Stimulated activated CD4-positive, alpha-beta T cell treated with anti-CD3 and anti-CD28 coated beads, Interleukin-15, amount 100 ng/mL, for 24 hours (primary cell): ENCODE results near the gene XRCC1.
"Not testable (repeated sequence)": the region's sequence is repeated elsewhere in the genome, so short reads cannot be mapped to it uniquely, and the experiment has no call there.

ENCODE experiments used
- DNase-seq: peaks from one replicate; pipeline ENCODE4 v3.0.0-alpha.2; 2020

XRCC1 gene, protein sequence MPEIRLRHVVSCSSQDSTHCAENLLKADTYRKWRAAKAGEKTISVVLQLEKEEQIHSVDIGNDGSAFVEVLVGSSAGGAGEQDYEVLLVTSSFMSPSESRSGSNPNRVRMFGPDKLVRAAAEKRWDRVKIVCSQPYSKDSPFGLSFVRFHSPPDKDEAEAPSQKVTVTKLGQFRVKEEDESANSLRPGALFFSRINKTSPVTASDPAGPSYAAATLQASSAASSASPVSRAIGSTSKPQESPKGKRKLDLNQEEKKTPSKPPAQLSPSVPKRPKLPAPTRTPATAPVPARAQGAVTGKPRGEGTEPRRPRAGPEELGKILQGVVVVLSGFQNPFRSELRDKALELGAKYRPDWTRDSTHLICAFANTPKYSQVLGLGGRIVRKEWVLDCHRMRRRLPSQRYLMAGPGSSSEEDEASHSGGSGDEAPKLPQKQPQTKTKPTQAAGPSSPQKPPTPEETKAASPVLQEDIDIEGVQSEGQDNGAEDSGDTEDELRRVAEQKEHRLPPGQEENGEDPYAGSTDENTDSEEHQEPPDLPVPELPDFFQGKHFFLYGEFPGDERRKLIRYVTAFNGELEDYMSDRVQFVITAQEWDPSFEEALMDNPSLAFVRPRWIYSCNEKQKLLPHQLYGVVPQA

GRCh38 chr19:43575156-43575950 lies at the start of gene XRCC1, which contains the start of gene PINLYP:
Gene XRCC1 (minus strand): TSS chr19:43575527. CDS start chr19:43575458, 69 bp downstream.
Gene PINLYP (plus strand): TSS chr19:43575801. CDS start chr19:43577192, 1,391 bp downstream.
- peak; percentile 98 for DNase-seq

- peak; percentile 92 for DNase-seq
These were observed 49.6 kb upstream of the XRCC1 start for GRCh38 chr19:43624933-43625332.

GRCh38 chr19:43623889-43624670 lies 48.8 kb upstream of the XRCC1 start:
- DNase-seq, result peak; percentile 41

DNA sequence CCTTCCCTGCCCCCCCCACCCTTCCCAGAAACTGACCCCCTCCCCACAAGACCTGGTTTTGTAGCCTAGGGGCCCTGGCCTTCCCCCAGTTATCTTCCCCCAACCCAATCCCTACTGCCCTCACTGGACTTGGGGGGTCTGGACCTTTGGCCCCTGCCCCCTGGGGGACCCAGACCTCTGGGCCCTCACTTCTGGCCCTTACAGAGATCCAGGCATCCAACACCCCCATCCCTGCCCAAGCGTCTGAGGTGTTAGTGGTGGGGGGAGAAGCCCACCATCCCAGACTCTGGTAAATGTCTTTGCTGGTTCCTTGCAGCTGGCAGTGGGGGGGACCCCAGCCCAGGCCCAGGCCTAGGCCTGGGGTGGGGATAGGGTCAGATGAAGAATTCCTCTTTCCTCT lies 47.6 kb upstream of the XRCC1 start:
- DNase-seq, result no peak

GRCh38 chr19:43622070-43622469 lies 46.7 kb upstream of the XRCC1 start:
- DNase-seq, result no peak

- DNase-seq, result no peak
These were observed 45.0 kb upstream of the XRCC1 start for GRCh38 chr19:43620061-43621001.

DNA sequence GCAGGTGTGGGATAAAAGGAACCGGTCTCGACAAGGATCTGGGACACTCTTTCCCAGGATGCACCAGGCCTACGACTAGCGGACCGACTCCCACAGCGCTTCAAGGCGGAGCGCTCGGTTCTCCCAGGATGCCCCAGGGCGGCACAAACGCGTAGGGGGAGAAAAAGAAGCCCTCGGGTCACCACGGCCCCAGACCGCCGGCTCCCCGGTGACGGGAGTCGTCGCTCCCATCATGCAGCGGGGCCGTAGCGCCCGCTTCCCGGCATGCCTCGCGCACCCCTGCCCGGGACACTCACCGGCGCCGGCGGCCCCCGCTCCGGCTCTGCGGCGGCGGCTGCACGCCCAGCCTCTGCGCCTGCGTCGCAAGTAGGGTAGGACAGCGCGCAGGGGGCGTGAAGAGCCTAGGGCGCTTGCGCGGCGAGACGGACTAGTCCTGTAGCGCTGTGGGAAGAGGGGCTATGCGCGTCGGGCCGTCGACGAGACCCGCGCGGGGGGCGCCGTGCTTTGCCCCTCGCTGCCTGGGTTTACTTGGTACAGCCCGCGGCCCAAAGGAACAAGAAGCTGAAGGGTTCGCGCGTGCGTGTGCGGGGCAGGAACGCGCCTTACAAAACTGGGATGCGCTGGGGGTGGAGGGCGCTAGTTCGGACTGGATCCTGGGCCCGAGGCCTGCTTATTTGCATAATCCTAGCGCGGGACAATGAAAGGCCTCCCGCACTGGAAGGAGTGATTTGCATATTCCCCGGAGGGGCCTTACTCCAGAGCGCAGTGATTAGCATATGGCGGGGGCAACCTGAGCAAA lies 44.1 kb upstream of the XRCC1 start, which contains the start of gene ZNF428:
Gene ZNF428, minus strand, starts transcription at position 368 of the 799 bp plus-strand sequence. CDS start 5,325 bp downstream, outside the sequence.
- peak; percentile 92 for DNase-seq

GRCh38 chr19:43618921-43619261 lies 43.6 kb upstream of the XRCC1 start:
- peak; percentile 71 for DNase-seq

DNA sequence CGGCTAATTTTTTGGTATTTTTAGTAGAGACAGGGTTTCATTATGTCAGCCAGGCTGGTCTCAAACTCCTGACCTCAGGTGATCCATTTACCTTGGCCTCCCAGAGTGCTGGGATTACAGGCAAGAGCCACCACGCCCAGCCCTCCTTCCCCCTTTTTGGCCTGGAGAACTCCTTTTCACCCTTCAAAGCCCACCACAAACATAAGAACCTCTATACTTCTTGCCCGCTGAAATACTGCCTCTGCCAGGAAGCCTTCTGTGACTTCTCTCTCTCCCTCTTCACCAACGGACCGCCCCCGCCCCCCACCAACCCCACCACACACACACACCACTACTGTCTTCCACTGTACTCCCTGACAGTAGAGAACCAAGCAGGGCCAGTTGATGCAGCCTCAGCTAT lies 41.6 kb upstream of the XRCC1 start:
- DNase-seq, result no peak

DNA sequence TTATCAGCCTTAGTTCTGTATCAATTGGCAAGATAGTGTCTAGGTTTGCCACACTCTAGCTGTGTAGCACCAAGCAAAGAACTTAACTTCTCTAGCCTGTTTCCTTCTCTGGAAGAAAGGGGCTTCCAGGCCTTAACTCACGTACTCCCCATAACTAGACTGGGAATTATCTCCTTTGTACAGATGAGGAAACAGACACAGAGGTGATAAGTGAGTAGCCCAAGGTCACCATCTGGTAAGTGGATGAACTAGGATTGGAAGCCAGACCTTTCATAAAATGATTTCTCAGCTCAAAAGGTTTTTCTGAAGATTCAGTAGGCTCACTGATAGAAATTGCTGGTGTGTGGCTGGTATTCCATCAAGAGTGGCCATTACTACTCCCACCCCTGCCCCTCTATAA lies 41.0 kb upstream of the XRCC1 start:
- DNase-seq, result no peak

- DNase-seq, result no peak
These were observed 37.0 kb upstream of the XRCC1 start for GRCh38 chr19:43612374-43612773.

GRCh38 chr19:43611788-43612187 lies 36.5 kb upstream of the XRCC1 start, which contains the start of gene SRRM5:
Gene SRRM5 (plus strand): TSS chr19:43612088. CDS start chr19:43612122, 34 bp downstream.
- DNase-seq, result no peak

GRCh38 chr19:43610493-43610892 lies 35.2 kb upstream of the XRCC1 start:
- DNase-seq, result no peak

DNA sequence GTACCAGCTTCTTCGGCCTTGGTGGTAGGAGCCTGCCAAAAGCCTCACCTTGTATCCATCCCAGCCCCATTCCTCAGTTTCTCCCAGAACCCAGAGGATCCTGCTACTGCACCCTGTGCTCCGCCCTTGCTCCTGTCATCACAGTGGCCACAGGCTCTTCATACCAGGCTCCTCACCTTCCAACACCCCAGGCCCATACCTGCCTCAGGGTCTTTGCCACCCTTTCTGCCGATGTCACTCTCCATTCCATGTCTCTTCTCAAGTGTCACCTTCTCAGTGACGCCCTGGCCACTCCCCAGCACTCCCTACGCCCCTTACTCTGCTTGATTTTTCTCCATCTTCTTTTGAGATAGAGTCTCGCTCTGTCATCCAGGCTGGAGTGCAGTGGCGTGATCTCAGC lies 34.5 kb upstream of the XRCC1 start:
- DNase-seq, result no peak

GRCh38 chr19:43607238-43608205 lies 32.2 kb upstream of the XRCC1 start:
- DNase-seq, result no peak

- DNase-seq, result no peak
These were observed 31.4 kb upstream of the XRCC1 start for GRCh38 chr19:43606569-43607229.

- DNase-seq, result no peak
These were observed 30.7 kb upstream of the XRCC1 start for GRCh38 chr19:43605875-43606568.

DNA sequence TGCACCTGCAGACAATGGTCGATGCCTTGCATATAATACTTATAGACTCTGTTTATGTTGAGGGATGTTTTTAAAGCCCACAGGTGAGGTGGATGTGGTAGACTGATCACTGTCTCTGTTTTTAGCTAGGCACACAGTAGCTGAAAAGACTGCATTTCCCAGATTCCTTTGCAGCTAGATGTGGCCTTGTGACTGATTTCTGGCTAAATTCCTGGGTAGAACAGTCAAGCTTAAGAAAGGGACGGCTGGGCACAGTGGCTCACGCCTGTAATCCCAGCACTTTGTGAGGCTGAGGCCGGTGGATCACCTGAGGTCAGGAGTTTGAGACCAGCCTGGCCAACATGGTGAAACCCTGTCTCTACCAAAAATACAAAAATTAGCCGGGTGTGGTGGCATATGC lies 25.0 kb upstream of the XRCC1 start:
- not testable (repeated sequence) for DNase-seq
